Lung (tissue), 12 donors: ENCODE measurements around the gene NBEA. TPM values are rescaled to one million over a fixed set of nuclear protein-coding genes. Genes with fewer than 3 reads are reported as not detected.

ENCODE experiments used
- ATAC-seq: fragments of 200-7000 bp; cut with Tn5 transposase; one replicate; pipeline ENCODE4 v1.9.1; 2020; ENCODE audit warnings: moderate number of reproducible peaks; ENCODE audit not compliant: insufficient read depth, low FRiP score
- DNase-seq, 3 donors: peaks; one replicate each; pipeline ENCODE4 v3.0.0-alpha.2; 2013 to 2017
- H3K27ac ChIP-seq, 2 donors: one replicate each; pipeline ENCODE4 v1.5.1; 2013; ENCODE audit warnings: mild to moderate bottlenecking in 2 of 2, moderate library complexity in 2 of 2, control low read depth in 1 of 2, inconsistent platforms in 1 of 2, low read depth in 1 of 2, low read length in 1 of 2
- H3K27me3 ChIP-seq, 3 donors: one replicate each; pipeline ENCODE4 v1.5.1; 2013; ENCODE audit warnings: low read length in 2 of 3; ENCODE audit not compliant: control insufficient read depth in 3 of 3, insufficient read depth in 3 of 3
- H3K36me3 ChIP-seq, 4 donors: one replicate each; pipeline ENCODE4 v1.5.1; 2013; ENCODE audit warnings: low read length in 4 of 4, mild to moderate bottlenecking in 1 of 4, moderate library complexity in 1 of 4; ENCODE audit not compliant: control insufficient read depth in 4 of 4, insufficient read depth in 4 of 4
- H3K4me1 ChIP-seq, 5 donors: one replicate each; pipeline ENCODE4 v1.5.1; 2013; ENCODE audit warnings: low read length in 5 of 5, mild to moderate bottlenecking in 2 of 5, moderate library complexity in 1 of 5; ENCODE audit not compliant: control insufficient read depth in 5 of 5, insufficient read depth in 5 of 5
- H3K4me3 ChIP-seq: one replicate; pipeline ENCODE4 v1.5.1; 2013; ENCODE audit warnings: mild to moderate bottlenecking, control low read depth, moderate library complexity
- H3K9ac ChIP-seq, 2 donors: one replicate each; pipeline ENCODE4 v1.5.1; 2013; ENCODE audit warnings: low read length in 2 of 2, control low read depth in 1 of 2; ENCODE audit not compliant: insufficient read depth in 1 of 2
- H3K9me3 ChIP-seq, 4 donors: one replicate each; pipeline ENCODE4 v1.5.1; 2013; ENCODE audit warnings: low read length in 3 of 4, mild to moderate bottlenecking in 1 of 4, moderate library complexity in 1 of 4; ENCODE audit not compliant: control insufficient read depth in 4 of 4, insufficient read depth in 3 of 4
- WGBS, 2 donors: extraction: QIAGEN DNeasy Blood & Tissue Kit; methylation state at CpG; one replicate each; pipeline ENCODE4 v1.1.7; 2013; 5-methylcytosine and 5-hydroxymethylcytosine counted together
- polyA plus RNA-seq, 2 donors: library from polyadenylated mRNA; stranded (reverse); fragments of 200-250 nt; gene quantifications; one replicate each; pipeline ENCODE4 v1.2.1, GENCODE V29; 2013
- total RNA-seq, 2 donors: library from RNA; depleted of rRNA in 1 of 2; stranded (reverse); fragments of >200 nt in 1 of 2; gene quantifications; one replicate each; pipeline ENCODE4 v1.2.1, GENCODE V29; 2014 to 2021
- TF ChIP-seq, protein P1 (sequence below): IDR thresholded peaks from 2 replicates; pipeline ENCODE4 v1.5.1; 2012; ENCODE audit warnings: mild to moderate bottlenecking; ENCODE audit errors: control extremely low read depth, extremely low read depth
- donor health status: control.
- donor health status: control.
- donor health status: Bipolar disorder and iron deficiency.
- donor health status: healthy.
- donor health status: DM: yes; HTN: yes; CAD: no.

Gene NBEA
- total and polyA plus RNA-seq, 4 donors = 1.6 to 26.5 (median 5.3) TPM

DNA sequence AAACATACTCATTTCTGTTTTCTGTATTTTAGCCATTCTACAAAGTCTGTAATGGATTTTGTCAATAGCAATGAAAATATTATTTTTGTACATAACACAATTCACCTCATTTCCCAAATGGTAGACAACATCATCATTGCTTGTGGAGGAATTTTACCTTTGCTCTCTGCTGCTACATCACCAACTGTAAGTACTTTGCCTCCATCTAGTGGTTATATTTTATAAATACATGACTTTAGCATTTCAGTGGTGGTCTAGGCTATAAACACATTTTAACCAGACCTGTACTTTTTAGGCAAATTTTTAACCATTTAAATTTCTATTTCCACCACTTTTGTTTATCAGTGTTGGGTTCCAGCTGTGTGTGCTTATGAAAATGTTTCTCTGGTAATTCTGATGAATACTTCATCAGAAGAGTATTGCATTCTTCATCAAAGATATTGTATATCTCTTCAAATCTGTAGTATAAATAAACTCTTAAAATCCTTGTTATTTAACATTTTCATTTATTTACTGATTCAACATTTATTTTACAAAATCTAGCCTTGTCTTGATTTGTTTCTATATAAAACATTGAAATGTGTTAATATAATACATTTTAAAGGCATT, 222.4 kb downstream of the NBEA start:
- DNase-seq (peak in 2 of 3 donors; percentile 47 to 53), ATAC-seq (peak; percentile 79)
- H3K9me3 ChIP-seq = no peaks in the 10 kb centered on the region
- peaks cover 0 to 3% (median 0%) of the 10 kb centered on the region in 4 donors for H3K36me3 ChIP-seq
- H3K4me3 ChIP-seq = no peak overlapping the region
- H3K9ac ChIP-seq = no peak overlapping the region
- H3K27me3 ChIP-seq = no peaks in the 10 kb centered on the region
- no peak overlapping the region for H3K27ac ChIP-seq
- TF ChIP-seq, protein P1, sequence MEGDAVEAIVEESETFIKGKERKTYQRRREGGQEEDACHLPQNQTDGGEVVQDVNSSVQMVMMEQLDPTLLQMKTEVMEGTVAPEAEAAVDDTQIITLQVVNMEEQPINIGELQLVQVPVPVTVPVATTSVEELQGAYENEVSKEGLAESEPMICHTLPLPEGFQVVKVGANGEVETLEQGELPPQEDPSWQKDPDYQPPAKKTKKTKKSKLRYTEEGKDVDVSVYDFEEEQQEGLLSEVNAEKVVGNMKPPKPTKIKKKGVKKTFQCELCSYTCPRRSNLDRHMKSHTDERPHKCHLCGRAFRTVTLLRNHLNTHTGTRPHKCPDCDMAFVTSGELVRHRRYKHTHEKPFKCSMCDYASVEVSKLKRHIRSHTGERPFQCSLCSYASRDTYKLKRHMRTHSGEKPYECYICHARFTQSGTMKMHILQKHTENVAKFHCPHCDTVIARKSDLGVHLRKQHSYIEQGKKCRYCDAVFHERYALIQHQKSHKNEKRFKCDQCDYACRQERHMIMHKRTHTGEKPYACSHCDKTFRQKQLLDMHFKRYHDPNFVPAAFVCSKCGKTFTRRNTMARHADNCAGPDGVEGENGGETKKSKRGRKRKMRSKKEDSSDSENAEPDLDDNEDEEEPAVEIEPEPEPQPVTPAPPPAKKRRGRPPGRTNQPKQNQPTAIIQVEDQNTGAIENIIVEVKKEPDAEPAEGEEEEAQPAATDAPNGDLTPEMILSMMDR = peak; percentile 19
- peaks cover 0 to 5% (median 0%) of the 10 kb centered on the region in 5 donors for H3K4me1 ChIP-seq

DNA sequence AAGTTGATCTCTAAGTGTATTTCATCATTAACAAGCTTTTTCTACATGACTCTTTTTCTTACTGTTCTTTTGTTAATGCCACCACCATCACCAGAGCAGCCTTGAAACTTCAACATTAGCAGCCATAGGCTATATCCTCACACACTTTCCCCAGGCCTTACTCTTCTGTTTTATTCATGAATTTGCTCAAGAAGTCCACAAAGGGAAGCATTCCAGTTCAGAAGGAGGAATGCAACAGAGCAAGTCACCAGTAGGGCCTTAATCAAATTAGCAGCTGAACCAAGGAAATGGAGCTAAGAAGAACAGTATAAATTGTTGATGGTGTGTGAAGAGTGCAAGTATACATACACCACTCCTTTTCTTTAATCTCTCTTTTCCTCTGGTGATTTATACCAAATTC, 223.1 kb downstream of the NBEA start:
- ATAC-seq (no peak), DNase-seq (no peak)
- TF ChIP-seq, protein P1 = no peak
- H3K9ac ChIP-seq = no peak overlapping the region
- H3K27me3 ChIP-seq = no peaks in the 10 kb centered on the region
- peaks cover 0 to 5% (median 0%) of the 10 kb centered on the region in 5 donors for H3K4me1 ChIP-seq
- no peak overlapping the region for H3K27ac ChIP-seq
- H3K9me3 ChIP-seq = no peaks in the 10 kb centered on the region
- H3K4me3 ChIP-seq = no peak overlapping the region
- H3K36me3 ChIP-seq = peaks cover 0 to 3% (median 0%) of the 10 kb centered on the region in 4 donors

DNA sequence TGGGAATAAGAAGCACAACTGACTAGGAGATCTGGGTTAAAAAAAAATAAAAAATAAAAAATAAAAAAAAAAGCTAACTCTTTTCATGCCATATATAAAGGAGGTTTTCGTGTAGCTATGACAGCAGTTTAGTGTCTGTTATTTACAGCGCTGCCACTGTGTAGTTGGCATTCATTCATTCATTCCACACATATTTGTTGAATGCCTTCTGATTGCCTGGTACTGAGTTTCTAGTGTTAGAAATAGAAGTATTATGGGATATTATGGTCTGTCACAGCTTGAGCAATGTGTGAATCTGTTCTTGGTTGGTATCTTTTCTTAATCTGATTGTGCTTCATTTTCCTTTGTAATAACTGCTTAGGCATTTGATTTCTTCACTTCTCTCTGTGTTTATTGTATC, 237.4 kb downstream of the NBEA start:
- Histone ChIP-seq H3K27ac (no peak overlapping the region), H3K9me3 (no peaks in the 10 kb centered on the region), H3K4me3 (no peak overlapping the region), H3K36me3 (peaks cover 0 to 2% (median 0%) of the 10 kb centered on the region in 4 donors), H3K9ac (no peak overlapping the region), H3K4me1 (peaks cover 0 to 2% (median 0%) of the 10 kb centered on the region in 5 donors), H3K27me3 (no peaks in the 10 kb centered on the region)
- TF ChIP-seq, protein P1 = no peak
- ATAC-seq (no peak), DNase-seq (peak in 2 of 3 donors; percentile 6 to 18)
- 70 to 76% methylated on average over 2 of the region's 2 CpGs for WGBS, 2 donors
